ENCODE measurements around the gene PI4K2B.

The PI4K2B gene

DNA sequence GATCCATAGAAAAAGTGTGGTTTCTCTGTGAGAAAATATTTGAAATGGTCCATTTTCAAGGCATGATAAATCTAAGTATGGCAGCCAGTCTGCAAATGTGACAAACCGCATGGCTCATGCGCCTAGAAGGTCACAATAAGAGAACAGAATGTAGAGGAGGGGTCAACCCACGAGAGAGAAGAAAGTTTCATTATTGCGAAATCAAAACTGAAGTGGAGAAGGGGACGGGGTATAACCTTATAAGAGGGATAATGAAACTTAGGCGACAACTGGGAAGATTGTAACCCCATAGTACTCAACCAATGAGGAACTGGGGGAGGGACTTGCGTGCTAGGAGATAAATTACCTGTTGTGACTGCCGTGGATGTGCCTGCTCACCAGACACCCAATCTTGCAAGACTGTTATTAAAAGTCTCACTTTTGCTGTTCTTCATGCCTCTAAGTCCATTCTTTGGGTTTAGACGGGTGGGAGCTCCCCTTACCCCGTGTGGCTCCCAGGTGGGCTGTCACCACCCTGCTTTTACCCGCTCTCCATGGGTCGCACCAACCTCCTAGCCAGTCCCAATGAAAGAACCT lies 57.4 kb downstream of the PI4K2B start:
- no peak overlapping the region for H3K4me3 ChIP-seq (ENCODE audit: low read length)
- no peaks in the 10 kb centered on the region for H3K27me3 ChIP-seq (replicated peaks; ENCODE audit: insufficient read depth, low read length)
- no peaks in the 10 kb centered on the region for H3F3A ChIP-seq (ENCODE audit: insufficient read depth, low read length)
- H3K79me2 ChIP-seq (ENCODE audit: low read length) = no peaks in the 10 kb centered on the region
- no peaks in the 10 kb centered on the region for H3K9me2 ChIP-seq (replicated peaks; ENCODE audit: insufficient read depth, low read length)
- H3K9me3 ChIP-seq (replicated peaks; ENCODE audit: insufficient read depth, low read length) = no peaks in the 10 kb centered on the region
- no peak overlapping the region for H2AFZ ChIP-seq (ENCODE audit: low read length)
- no peaks in the 10 kb centered on the region for H3K36me3 ChIP-seq (replicated peaks; ENCODE audit: insufficient read depth, low read length)
- TF ChIP-seq EZH2 (optimal IDR thresholded peaks at IDR 0.05; ENCODE audit: low read depth, low read length) (no peak), EZH2phosphoT487 (IDR thresholded peaks at IDR 0.05; ENCODE audit: low read length) (no peak)
- TF ChIP-seq, protein P1, sequence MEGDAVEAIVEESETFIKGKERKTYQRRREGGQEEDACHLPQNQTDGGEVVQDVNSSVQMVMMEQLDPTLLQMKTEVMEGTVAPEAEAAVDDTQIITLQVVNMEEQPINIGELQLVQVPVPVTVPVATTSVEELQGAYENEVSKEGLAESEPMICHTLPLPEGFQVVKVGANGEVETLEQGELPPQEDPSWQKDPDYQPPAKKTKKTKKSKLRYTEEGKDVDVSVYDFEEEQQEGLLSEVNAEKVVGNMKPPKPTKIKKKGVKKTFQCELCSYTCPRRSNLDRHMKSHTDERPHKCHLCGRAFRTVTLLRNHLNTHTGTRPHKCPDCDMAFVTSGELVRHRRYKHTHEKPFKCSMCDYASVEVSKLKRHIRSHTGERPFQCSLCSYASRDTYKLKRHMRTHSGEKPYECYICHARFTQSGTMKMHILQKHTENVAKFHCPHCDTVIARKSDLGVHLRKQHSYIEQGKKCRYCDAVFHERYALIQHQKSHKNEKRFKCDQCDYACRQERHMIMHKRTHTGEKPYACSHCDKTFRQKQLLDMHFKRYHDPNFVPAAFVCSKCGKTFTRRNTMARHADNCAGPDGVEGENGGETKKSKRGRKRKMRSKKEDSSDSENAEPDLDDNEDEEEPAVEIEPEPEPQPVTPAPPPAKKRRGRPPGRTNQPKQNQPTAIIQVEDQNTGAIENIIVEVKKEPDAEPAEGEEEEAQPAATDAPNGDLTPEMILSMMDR (IDR thresholded peaks at IDR 0.05; ENCODE audit: low read length) = no peak
- H3K27ac ChIP-seq (ENCODE audit: low read length) = no peak overlapping the region
- no peaks in the 10 kb centered on the region for H4K20me1 ChIP-seq (ENCODE audit: insufficient read depth, low read length)
- H3K4me2 ChIP-seq (ENCODE audit: low read depth, low read length) = no peak overlapping the region
- no peak overlapping the region for H3K9ac ChIP-seq (ENCODE audit: low read length)
- H3K4me1 ChIP-seq (ENCODE audit: low read length) = no peaks in the 10 kb centered on the region
- no peak for DNase-seq

DNA sequence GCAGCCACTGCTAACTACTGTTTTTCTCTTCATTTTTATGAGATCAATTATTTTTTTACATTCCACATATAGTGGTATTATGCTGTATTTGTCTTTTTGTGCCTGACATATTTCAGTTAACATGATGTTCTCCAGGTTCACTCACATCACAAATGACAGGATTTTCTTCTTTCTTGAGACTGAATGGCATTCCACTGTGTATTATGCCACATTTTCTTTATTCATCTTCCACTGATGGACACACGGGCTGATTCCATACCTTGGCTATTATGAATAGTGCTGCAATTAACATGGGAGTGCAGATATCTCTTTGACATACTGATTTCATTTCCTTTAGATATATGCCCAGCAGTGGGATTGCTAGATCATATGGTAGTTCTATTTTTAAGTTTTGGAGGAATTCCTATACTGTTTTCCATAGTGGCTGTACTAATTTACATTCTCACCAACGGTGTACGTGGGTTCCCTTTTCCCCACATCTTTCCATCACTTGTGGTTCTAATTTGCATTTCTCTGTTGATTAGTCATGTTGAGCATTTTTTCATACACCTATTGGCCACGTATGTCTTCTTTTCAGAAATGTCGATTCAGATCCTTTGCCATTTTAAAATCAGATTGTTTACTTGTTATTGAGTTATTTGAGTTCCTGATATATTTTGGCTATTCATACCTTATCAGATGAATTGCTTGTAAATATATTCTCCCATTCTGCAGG lies 63.9 kb downstream of the PI4K2B start:
- Histone ChIP-seq H4K20me1 (ENCODE audit: insufficient read depth, low read length) (no peaks in the 10 kb centered on the region), H2AFZ (ENCODE audit: low read length) (no peak overlapping the region), H3K27ac (ENCODE audit: low read length) (no peak overlapping the region), H3K79me2 (ENCODE audit: low read length) (no peaks in the 10 kb centered on the region), H3K9me3 (replicated peaks; ENCODE audit: insufficient read depth, low read length) (no peaks in the 10 kb centered on the region), H3K4me3 (ENCODE audit: low read length) (no peak overlapping the region), H3K9ac (ENCODE audit: low read length) (no peak overlapping the region), H3K4me2 (ENCODE audit: low read depth, low read length) (no peak overlapping the region), H3F3A (ENCODE audit: insufficient read depth, low read length) (no peaks in the 10 kb centered on the region), H3K27me3 (replicated peaks; ENCODE audit: insufficient read depth, low read length) (no peaks in the 10 kb centered on the region), H3K9me2 (replicated peaks; ENCODE audit: insufficient read depth, low read length) (no peaks in the 10 kb centered on the region), H3K4me1 (ENCODE audit: low read length) (no peaks in the 10 kb centered on the region), H3K36me3 (replicated peaks; ENCODE audit: insufficient read depth, low read length) (no peaks in the 10 kb centered on the region)
- DNase-seq = no peak
- TF ChIP-seq, protein P1 (IDR thresholded peaks at IDR 0.05; ENCODE audit: low read length) = no peak
- no peak for TF ChIP-seq EZH2phosphoT487 (IDR thresholded peaks at IDR 0.05; ENCODE audit: low read length)
- TF ChIP-seq EZH2 (optimal IDR thresholded peaks at IDR 0.05; ENCODE audit: low read depth, low read length) = no peak

DNA sequence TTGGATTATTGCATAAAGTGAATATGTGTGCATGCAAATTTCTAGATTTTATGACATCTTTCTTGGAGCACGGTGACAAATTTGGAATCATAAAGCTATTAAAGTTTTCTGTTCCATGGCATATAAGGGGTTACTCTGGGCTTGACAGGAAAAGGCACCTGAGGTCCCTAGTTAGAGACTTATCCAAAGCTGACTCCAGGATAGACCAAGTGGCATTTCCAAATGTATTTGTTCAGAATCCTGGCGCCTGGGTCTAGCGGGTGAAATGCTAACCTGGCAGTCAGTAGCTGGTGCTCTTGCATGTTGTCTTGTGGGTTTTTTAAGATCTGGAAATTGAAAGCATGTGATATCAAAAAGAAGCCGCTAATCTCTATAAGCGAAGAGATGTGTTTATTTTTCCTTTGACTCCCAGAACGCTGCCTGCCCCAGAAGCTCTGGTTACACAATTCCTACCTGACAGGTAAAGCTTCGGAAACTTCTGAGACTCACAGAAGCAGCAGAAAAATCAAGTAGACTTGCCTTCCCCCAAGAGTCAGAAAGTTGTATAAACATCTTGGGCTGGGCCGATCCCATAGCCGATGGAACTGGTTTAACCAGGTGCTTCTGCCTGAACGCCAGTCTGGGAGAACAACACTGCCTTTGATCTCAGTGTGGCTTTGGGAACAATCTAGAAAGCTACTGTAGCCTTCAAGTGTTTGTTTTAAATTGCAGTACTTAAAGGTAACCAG lies 65.8 kb downstream of the PI4K2B start:
- H3K4me1 ChIP-seq (ENCODE audit: low read length) = no peaks in the 10 kb centered on the region
- H3K9me3 ChIP-seq (replicated peaks; ENCODE audit: insufficient read depth, low read length) = no peaks in the 10 kb centered on the region
- H4K20me1 ChIP-seq (ENCODE audit: insufficient read depth, low read length) = no peaks in the 10 kb centered on the region
- no peaks in the 10 kb centered on the region for H3F3A ChIP-seq (ENCODE audit: insufficient read depth, low read length)
- no peaks in the 10 kb centered on the region for H3K36me3 ChIP-seq (replicated peaks; ENCODE audit: insufficient read depth, low read length)
- H3K4me3 ChIP-seq (ENCODE audit: low read length) = no peak overlapping the region
- no peak overlapping the region for H3K4me2 ChIP-seq (ENCODE audit: low read depth, low read length)
- TF ChIP-seq, protein P1 (IDR thresholded peaks at IDR 0.05; ENCODE audit: low read length) = no peak
- TF ChIP-seq EZH2phosphoT487 (IDR thresholded peaks at IDR 0.05; ENCODE audit: low read length) (no peak), EZH2 (optimal IDR thresholded peaks at IDR 0.05; ENCODE audit: low read depth, low read length) (no peak)
- H3K79me2 ChIP-seq (ENCODE audit: low read length) = no peaks in the 10 kb centered on the region
- no peaks in the 10 kb centered on the region for H3K27me3 ChIP-seq (replicated peaks; ENCODE audit: insufficient read depth, low read length)
- no peak overlapping the region for H2AFZ ChIP-seq (ENCODE audit: low read length)
- no peaks in the 10 kb centered on the region for H3K9me2 ChIP-seq (replicated peaks; ENCODE audit: insufficient read depth, low read length)
- DNase-seq = no peak
- H3K9ac ChIP-seq (ENCODE audit: low read length) = no peak overlapping the region
- no peak overlapping the region for H3K27ac ChIP-seq (ENCODE audit: low read length)

Data from MM.1S (cell line).